ENCODE data around the gene SCAF4. TPM values are rescaled to one million over a fixed set of nuclear protein-coding genes. Genes with fewer than 3 reads are reported as not detected.
A peak's percentile ranks its signal among the peaks of the same experiment; 100 is the strongest.

Gene SCAF4
- total and polyA plus RNA-seq, 8 donors = 8.2 to 15.1 (median 10.5) TPM

- Histone ChIP-seq H3K27ac (no peak overlapping the region), H3K27me3 (no peaks in the 10 kb centered on the region), H3K36me3 (no peaks in the 10 kb centered on the region), H3K9me3 (no peaks in the 10 kb centered on the region), H3K4me1 (peaks cover 21 to 37% (median 34%) of the 10 kb centered on the region in 3 donors), H3K4me3 (no peak overlapping the region)
- DNase-seq = no peak
- WGBS, 2 donors = 66 to 75% methylated on average over 6 of the region's 6 CpGs
- FAIRE-seq = no peak
- intact Hi-C loops (cut with DNase I) = no loop called here
- ATAC-seq = no peak
- no peak for TF ChIP-seq CTCF (IDR thresholded peaks at IDR 0.05)
These were observed 6.6 kb downstream of the SCAF4 start for GRCh38 chr21:31725202-31725839.

GRCh38 chr21:31724552-31724951 is 7.4 kb downstream of the SCAF4 start:
- WGBS, 2 donors = 74 to 77% methylated on average over 4 of the region's 4 CpGs
- Histone ChIP-seq H3K36me3 (no peaks in the 10 kb centered on the region), H3K4me3 (no peak overlapping the region), H3K4me1 (peaks cover 13 to 30% (median 30%) of the 10 kb centered on the region in 3 donors), H3K9me3 (no peaks in the 10 kb centered on the region), H3K27me3 (no peaks in the 10 kb centered on the region), H3K27ac (no peak overlapping the region)
- intact Hi-C loops (cut with DNase I) = no loop called here
- no peak for ATAC-seq
- FAIRE-seq = no peak
- DNase-seq = no peak
- TF ChIP-seq CTCF (IDR thresholded peaks at IDR 0.05) = no peak

- TF ChIP-seq CTCF (IDR thresholded peaks at IDR 0.05) = no peak
- Histone ChIP-seq H3K27me3 (no peaks in the 10 kb centered on the region), H3K36me3 (no peaks in the 10 kb centered on the region), H3K9me3 (no peaks in the 10 kb centered on the region), H3K4me1 (peaks cover 4 to 18% (median 16%) of the 10 kb centered on the region in 3 donors), H3K27ac (no peak overlapping the region), H3K4me3 (no peak overlapping the region)
- DNase-seq (no peak), FAIRE-seq (no peak), ATAC-seq (no peak)
- 77 to 79% methylated on average over 2 to 4 of the region's 4 CpGs for WGBS, 2 donors
- intact Hi-C loops (cut with DNase I) = no loop called here
These were observed 10.5 kb downstream of the SCAF4 start for GRCh38 chr21:31721381-31721780.

- ATAC-seq = no peak
- Histone ChIP-seq H3K9me3 (no peaks in the 10 kb centered on the region), H3K36me3 (no peaks in the 10 kb centered on the region), H3K27me3 (no peaks in the 10 kb centered on the region), H3K27ac (no peak overlapping the region), H3K4me1 (peaks cover 4 to 18% (median 17%) of the 10 kb centered on the region in 3 donors), H3K4me3 (no peak overlapping the region)
- FAIRE-seq = no peak
- 36 to 37% methylated on average over 3 of the region's 3 CpGs for WGBS, 2 donors
- no peak for TF ChIP-seq CTCF (IDR thresholded peaks at IDR 0.05)
- intact Hi-C loops (cut with DNase I) = no loop called here
- DNase-seq = no peak
These were observed 11.2 kb downstream of the SCAF4 start for GRCh38 chr21:31720739-31721138.

GRCh38 chr21:31720330-31720729 is 11.6 kb downstream of the SCAF4 start:
- H3K27ac ChIP-seq = no peak overlapping the region
- peak in 1 of 4 donors; percentile 40 for ATAC-seq
- H3K27me3 ChIP-seq = no peaks in the 10 kb centered on the region
- no peaks in the 10 kb centered on the region for H3K36me3 ChIP-seq
- WGBS, 2 donors = 35 to 41% methylated on average over 2 of the region's 2 CpGs
- H3K9me3 ChIP-seq = no peaks in the 10 kb centered on the region
- no peak for FAIRE-seq
- no peak overlapping the region for H3K4me3 ChIP-seq
- TF ChIP-seq CTCF (IDR thresholded peaks at IDR 0.05) = no peak
- intact Hi-C loops (cut with DNase I) = no loop called here
- H3K4me1 ChIP-seq = peaks cover 4 to 19% (median 18%) of the 10 kb centered on the region in 3 donors
- DNase-seq = no peak

Measured in pancreas (tissue), 10 donors.